T-cell (primary cell): ENCODE data around the gene CDT1. TPM values are rescaled to one million over a fixed set of nuclear protein-coding genes. Genes with fewer than 3 reads are reported as not detected.

Experiments
- ATAC-seq, 4 experiments: fragments of 200-7000 bp in 3 of 4; fragments of 150-1000 bp in 1 of 4; cut with Tn5 transposase; replicated peaks in 1 of 4; 1 replicate in 3 of 4; 2 replicates in 1 of 4; pipeline ENCODE4 v1.10.0; 2021; ENCODE audit warnings: moderate library complexity in 3 of 4, mild to moderate bottlenecking in 2 of 4, moderate number of reproducible peaks in 1 of 4
- CTCF ChIA-PET, 2 donors: fragments of 300-600 bp; sonication (Branson Sonifier 250); formaldehyde crosslinking; loops; one replicate each; lab custom pipeline; 2022; ENCODE audit warnings: antibody characterized with exemption in 2 of 2; lab: Charles Lee
- POLR2A ChIA-PET, 2 donors: fragments of 300-600 bp; sonication (Branson Sonifier 250); formaldehyde crosslinking; loops; one replicate each; lab custom pipeline; 2022; ENCODE audit warnings: antibody characterized with exemption in 2 of 2; lab: Charles Lee
- DNase-seq, 35 experiments: peaks; one replicate each; pipeline versions ENCODE4 v3.0.0 to v3.0.0-alpha.2; 2013 to 2023
- H3K27ac ChIP-seq: one replicate; pipeline ENCODE4 v1.5.1; 2013; ENCODE audit warnings: low read length
- H3K27me3 ChIP-seq, 2 experiments: replicated peaks in 1 of 2; 1 replicate in 1 of 2; 2 replicates in 1 of 2; pipeline versions ENCODE4 v1.6.1 to v1.7.0; 2013; ENCODE audit warnings: low read length in 1 of 2, mixed read lengths in 1 of 2; ENCODE audit not compliant: control insufficient read depth in 2 of 2, insufficient read depth in 2 of 2; ENCODE audit errors: extremely low read depth in 1 of 2
- H3K36me3 ChIP-seq, 2 donors: 1 replicate in 1 of 2; 2 replicates in 1 of 2; pipeline versions ENCODE4 v1.6.1 to v1.7.0; 2013; ENCODE audit warnings: low read length in 1 of 2; ENCODE audit not compliant: control insufficient read depth in 2 of 2, insufficient read depth in 1 of 2; ENCODE audit errors: extremely low read depth in 1 of 2
- H3K4me1 ChIP-seq, 2 experiments: 1 replicate in 1 of 2; 2 replicates in 1 of 2; pipeline versions ENCODE4 v1.6.1 to v1.7.0; 2013; ENCODE audit warnings: low read length in 2 of 2, mixed read lengths in 1 of 2; ENCODE audit not compliant: insufficient read depth in 2 of 2, control insufficient read depth in 1 of 2; ENCODE audit errors: extremely low read depth in 1 of 2
- H3K4me3 ChIP-seq, 2 donors: 1 replicate in 1 of 2; 2 replicates in 1 of 2; pipeline versions ENCODE4 v1.5.1 to v1.7.0; 2013; ENCODE audit warnings: mild to moderate bottlenecking in 2 of 2, low read length in 1 of 2, moderate library complexity in 1 of 2; ENCODE audit not compliant: control insufficient read depth in 1 of 2; ENCODE audit errors: extremely low read depth in 1 of 2
- H3K9me3 ChIP-seq: 2 replicates; pipeline ENCODE4 v1.7.0; 2013
- H3K27ac Mint-ChIP-seq, 2 donors: one replicate each; pipeline ENCODE4 v1.8.0; 2020 to 2021; ENCODE audit warnings: mild to moderate bottlenecking in 2 of 2, mixed read lengths in 2 of 2
- H3K27me3 Mint-ChIP-seq, 2 donors: one replicate each; pipeline ENCODE4 v1.8.0; 2021 to 2022; ENCODE audit warnings: mixed read lengths in 2 of 2
- H3K36me3 Mint-ChIP-seq: one replicate; pipeline ENCODE4 v1.8.0; 2021; ENCODE audit warnings: mixed read lengths
- H3K4me1 Mint-ChIP-seq, 3 donors: one replicate each; pipeline ENCODE4 v1.8.0; 2020 to 2022; ENCODE audit warnings: mixed read lengths in 3 of 3, mild to moderate bottlenecking in 1 of 3
- H3K4me3 Mint-ChIP-seq, 3 donors: one replicate each; pipeline ENCODE4 v1.8.0; 2020 to 2022; ENCODE audit warnings: mild to moderate bottlenecking in 3 of 3, mixed read lengths in 3 of 3, moderate library complexity in 3 of 3
- H3K9me3 Mint-ChIP-seq, 3 donors: one replicate each; pipeline ENCODE4 v1.8.0; 2020 to 2022; ENCODE audit warnings: mixed read lengths in 3 of 3
- WGBS: methylation state at CpG from one replicate; pipeline ENCODE4 v1.1.5; 2013; ENCODE audit warnings: missing lambda C conversion rate; ENCODE audit not compliant: insufficient coverage; 5-methylcytosine and 5-hydroxymethylcytosine counted together
- total RNA-seq, 35 experiments: library from RNA in 6 of 35; stranded (reverse) in 6 of 35; fragments of 120-200 nt in 1 of 35; gene quantifications; one replicate each; pipeline versions ENCODE4 v1.2.1 to v1.2.4 and lab custom pipeline; 2013 to 2026

Gene CDT1
- total RNA-seq, 5 donors from 2014 or later (not counting 1 experiment from before 2014, with no cell fraction given): 0.93 to 3.7 (median 1.5) TPM

GRCh38 chr16:88830258-88830657, 26.7 kb downstream of the CDT1 start:
- Histone ChIP-seq H3K4me1 (no peaks in the 10 kb centered on the region), H3K9me3 (no peaks in the 10 kb centered on the region), H3K27me3 (no peaks in the 10 kb centered on the region), H3K36me3 (peaks cover 7% of the 10 kb centered on the region in 2 donors), H3K27ac (no peak overlapping the region), H3K4me3 (no peak overlapping the region)
- H3K36me3 Mint-ChIP-seq: peaks cover 3% of the 10 kb centered on the region
- no peaks in the 10 kb centered on the region for H3K4me1 Mint-ChIP-seq
- no peak for DNase-seq
- POLR2A ChIA-PET: no interaction called here
- H3K27me3 Mint-ChIP-seq: no peaks in the 10 kb centered on the region
- 91% methylated on average over 11 of the region's 11 CpGs for WGBS
- H3K27ac Mint-ChIP-seq: no peak overlapping the region
- no peak overlapping the region for H3K4me3 Mint-ChIP-seq
- no peaks in the 10 kb centered on the region for H3K9me3 Mint-ChIP-seq
- no peak for ATAC-seq
- CTCF ChIA-PET: interaction anchor here in 1 of 2 donors (0.5 kb wide), 1 partner anchor 38 kb away, joined by 4 read pairs; no protein-coding TSS in a partner anchor

GRCh38 chr16:88830783-88831182, 27.2 kb downstream of the CDT1 start:
- no peak overlapping the region for H3K4me3 Mint-ChIP-seq
- 93% methylated on average over 10 of the region's 14 CpGs for WGBS
- H3K4me1 ChIP-seq: no peaks in the 10 kb centered on the region
- H3K4me1 Mint-ChIP-seq: no peaks in the 10 kb centered on the region
- H3K36me3 Mint-ChIP-seq: peaks cover 3% of the 10 kb centered on the region
- H3K27ac Mint-ChIP-seq: no peak overlapping the region
- no peak overlapping the region for H3K27ac ChIP-seq
- peaks cover 7% of the 10 kb centered on the region in 2 donors for H3K36me3 ChIP-seq
- H3K9me3 ChIP-seq: no peaks in the 10 kb centered on the region
- ChIA-PET CTCF (interaction anchor here in 1 of 2 donors (0.5 kb wide), 1 partner anchor 39 kb away, joined by 4 read pairs; no protein-coding TSS in a partner anchor), POLR2A (no interaction called here)
- ATAC-seq (no peak), DNase-seq (no peak)
- H3K27me3 ChIP-seq: no peaks in the 10 kb centered on the region
- H3K27me3 Mint-ChIP-seq: no peaks in the 10 kb centered on the region
- H3K4me3 ChIP-seq: no peak overlapping the region
- H3K9me3 Mint-ChIP-seq: no peaks in the 10 kb centered on the region

- ChIA-PET POLR2A (no interaction called here), CTCF (no interaction called here)
- H3K36me3 Mint-ChIP-seq: peaks cover 3% of the 10 kb centered on the region
- DNase-seq: no peak
- no peaks in the 10 kb centered on the region for H3K27me3 Mint-ChIP-seq
- no peaks in the 10 kb centered on the region for H3K9me3 ChIP-seq
- no peaks in the 10 kb centered on the region for H3K27me3 ChIP-seq
- no peak overlapping the region for H3K27ac ChIP-seq
- H3K9me3 Mint-ChIP-seq: no peaks in the 10 kb centered on the region
- H3K4me1 Mint-ChIP-seq: no peaks in the 10 kb centered on the region
- no peak overlapping the region for H3K4me3 ChIP-seq
- H3K4me3 Mint-ChIP-seq: no peak overlapping the region
- no peak overlapping the region for H3K27ac Mint-ChIP-seq
- WGBS: 92% methylated on average over 7 of the region's 13 CpGs
- no peak for ATAC-seq
- peaks cover 5 to 7% of the 10 kb centered on the region in 2 donors for H3K36me3 ChIP-seq
- H3K4me1 ChIP-seq: no peaks in the 10 kb centered on the region
Observed at GRCh38 chr16:88831838-88832237, 28.2 kb downstream of the CDT1 start.

- no peaks in the 10 kb centered on the region for H3K4me1 Mint-ChIP-seq
Observed at GRCh38 chr16:88833086-88833485, 29.5 kb downstream of the CDT1 start.

GRCh38 chr16:88834670-88835069, 31.1 kb downstream of the CDT1 start:
- no peak overlapping the region for H3K27ac ChIP-seq
- peaks cover 0 to 13% of the 10 kb centered on the region in 2 donors for H3K36me3 ChIP-seq
- no peak overlapping the region for H3K4me3 ChIP-seq
- Mint-ChIP-seq H3K27ac (no peak overlapping the region), H3K9me3 (no peaks in the 10 kb centered on the region), H3K36me3 (peaks cover 3% of the 10 kb centered on the region), H3K4me1 (no peaks in the 10 kb centered on the region), H3K27me3 (no peaks in the 10 kb centered on the region), H3K4me3 (no peak overlapping the region)
- ChIA-PET CTCF (interaction anchor here in 1 of 2 donors (0.7 kb wide), 1 partner anchor 336 kb away, joined by 7 read pairs; no protein-coding TSS in a partner anchor), POLR2A (no interaction called here)
- ATAC-seq (no peak), DNase-seq (no peak)
- 95% methylated on average over 7 of the region's 13 CpGs for WGBS
- no peaks in the 10 kb centered on the region for H3K27me3 ChIP-seq
- no peaks in the 10 kb centered on the region for H3K4me1 ChIP-seq
- no peaks in the 10 kb centered on the region for H3K9me3 ChIP-seq

More at GRCh38 chr16:88833086-88833485, 29.5 kb downstream of the CDT1 start:
- no peaks in the 10 kb centered on the region for H3K4me1 ChIP-seq
- H3K9me3 Mint-ChIP-seq: no peaks in the 10 kb centered on the region
- ChIA-PET CTCF (no interaction called here), POLR2A (no interaction called here)
- no peak overlapping the region for H3K4me3 ChIP-seq
- peaks cover 5 to 7% of the 10 kb centered on the region in 2 donors for H3K36me3 ChIP-seq
- no peaks in the 10 kb centered on the region for H3K9me3 ChIP-seq
- no peak overlapping the region for H3K4me3 Mint-ChIP-seq
- H3K27me3 ChIP-seq: no peaks in the 10 kb centered on the region
- ATAC-seq (no peak), DNase-seq (no peak)
- peaks cover 3% of the 10 kb centered on the region for H3K36me3 Mint-ChIP-seq
- WGBS: 99% methylated on average over 11 of the region's 13 CpGs
- no peak overlapping the region for H3K27ac ChIP-seq
- no peaks in the 10 kb centered on the region for H3K27me3 Mint-ChIP-seq
- H3K27ac Mint-ChIP-seq: no peak overlapping the region

- no peaks in the 10 kb centered on the region for H3K9me3 Mint-ChIP-seq
- H3K36me3 Mint-ChIP-seq: peaks cover 7% of the 10 kb centered on the region
- H3K36me3 ChIP-seq: peaks cover 0 to 20% of the 10 kb centered on the region in 2 donors
- no peak overlapping the region for H3K4me3 ChIP-seq
- no peak overlapping the region for H3K27ac Mint-ChIP-seq
- ATAC-seq (no peak), DNase-seq (no peak)
- ChIA-PET POLR2A (no interaction called here), CTCF (no interaction called here)
- WGBS: 96% methylated on average over 11 of the region's 11 CpGs
- no peaks in the 10 kb centered on the region for H3K27me3 Mint-ChIP-seq
- H3K9me3 ChIP-seq: no peaks in the 10 kb centered on the region
- H3K4me3 Mint-ChIP-seq: no peak overlapping the region
- no peaks in the 10 kb centered on the region for H3K27me3 ChIP-seq
- no peaks in the 10 kb centered on the region for H3K4me1 Mint-ChIP-seq
- no peak overlapping the region for H3K27ac ChIP-seq
- no peaks in the 10 kb centered on the region for H3K4me1 ChIP-seq
Observed at GRCh38 chr16:88835383-88835782, 31.8 kb downstream of the CDT1 start.

- Mint-ChIP-seq H3K27ac (no peak overlapping the region), H3K4me1 (no peaks in the 10 kb centered on the region), H3K4me3 (no peak overlapping the region), H3K36me3 (peaks cover 7% of the 10 kb centered on the region), H3K9me3 (no peaks in the 10 kb centered on the region), H3K27me3 (no peaks in the 10 kb centered on the region)
- DNase-seq (no peak), ATAC-seq (no peak)
- Histone ChIP-seq H3K36me3 (peaks cover 0 to 24% of the 10 kb centered on the region in 2 donors), H3K27ac (no peak overlapping the region), H3K4me1 (no peaks in the 10 kb centered on the region), H3K27me3 (no peaks in the 10 kb centered on the region), H3K9me3 (no peaks in the 10 kb centered on the region), H3K4me3 (no peak overlapping the region)
- CTCF ChIA-PET: no interaction called here
- WGBS: 94% methylated on average over 28 of the region's 33 CpGs
- POLR2A ChIA-PET: no interaction called here
Observed at GRCh38 chr16:88835818-88836217, 32.2 kb downstream of the CDT1 start.
